HG03442 (cell line): Measurements from ENCODE around the gene RIOK2.

Experiments
- ATAC-seq: cut with Tn5 transposase; IDR thresholded peaks from one replicate; pipeline ENCODE4 v1.9.1; 2021; ENCODE audit warnings: mild to moderate bottlenecking, moderate library complexity; ENCODE audit not compliant: unreplicated experiment

Gene RIOK2

GRCh38 chr5:97127727-97128126 is 55.3 kb downstream of the RIOK2 start:
- no peak for ATAC-seq

GRCh38 chr5:97125125-97125683 is 57.8 kb downstream of the RIOK2 start:
- ATAC-seq = no peak

- no peak for ATAC-seq
These were observed 58.7 kb downstream of the RIOK2 start for GRCh38 chr5:97124335-97124734.

- no peak for ATAC-seq
These were observed 61.2 kb downstream of the RIOK2 start for GRCh38 chr5:97121848-97122247.

GRCh38 chr5:97120195-97120594 is 62.9 kb downstream of the RIOK2 start:
- no peak for ATAC-seq

- ATAC-seq = no peak
These were observed 64.0 kb downstream of the RIOK2 start for GRCh38 chr5:97119007-97119390.

GRCh38 chr5:97118261-97119006 is 64.6 kb downstream of the RIOK2 start:
- no peak for ATAC-seq

GRCh38 chr5:97115932-97116331 is 67.1 kb downstream of the RIOK2 start:
- no peak for ATAC-seq

- no peak for ATAC-seq
These were observed 70.8 kb downstream of the RIOK2 start for GRCh38 chr5:97112230-97112629.

GRCh38 chr5:97111616-97112015 is 71.4 kb downstream of the RIOK2 start:
- no peak for ATAC-seq

- no peak for ATAC-seq
These were observed 72.0 kb downstream of the RIOK2 start for GRCh38 chr5:97111004-97111403.
